IMR-90 (cell line): Measurements from ENCODE around the gene BTBD18.

Experiments
- BHLHE40 ChIP-seq: fragments of 150-350 bp; IDR thresholded peaks from 2 replicates; pipeline ENCODE4 v1.6.1; 2016; ENCODE audit warnings: mild to moderate bottlenecking, low read depth, low read length
- CTCF ChIP-seq: conservative IDR thresholded peaks from 2 replicates; pipeline ENCODE4 v1.5.1; 2012; ENCODE audit warnings: mild to moderate bottlenecking, low read depth, low read length, improper control_type of control experiment
- MAFK ChIP-seq: IDR thresholded peaks from 2 replicates; pipeline ENCODE4 v1.6.1; 2012; ENCODE audit warnings: low read depth, low read length, improper control_type of control experiment
- MXI1 ChIP-seq: IDR thresholded peaks from 2 replicates; pipeline ENCODE4 v1.6.1; 2012; ENCODE audit warnings: low read depth, mild to moderate bottlenecking, low read length, moderate library complexity, borderline replicate concordance
- POLR2A ChIP-seq: IDR thresholded peaks from 2 replicates; pipeline ENCODE4 v1.6.1; 2012; ENCODE audit warnings: mild to moderate bottlenecking, low read depth, low read length
- SMC3 ChIP-seq: fragments of 150-350 bp; IDR thresholded peaks from 2 replicates; pipeline ENCODE4 v1.6.1; 2016; ENCODE audit warnings: low read depth, mild to moderate bottlenecking, antibody characterized with exemption, low read length, moderate library complexity
- USF2 ChIP-seq: fragments of 150-350 bp; IDR thresholded peaks from 2 replicates; pipeline ENCODE4 v1.6.1; 2017; ENCODE audit warnings: mild to moderate bottlenecking, antibody characterized with exemption, low read length, low read depth

- TF ChIP-seq CTCF (no peak), POLR2A (no peak), USF2 (no peak), BHLHE40 (no peak), MXI1 (no peak), MAFK (no peak), SMC3 (no peak)
Measured at GRCh38 chr11:57751176-57751575, 443 bp downstream of the BTBD18 start.
